NCI-H1930 (cell line): ENCODE results near the gene ASB18.

Experiments used
- DNase-seq, 2 experiments: peaks; one replicate each; lab custom pipeline; 2025; lab: John Stamatoyannopoulos, UW

ASB18 gene

DNA sequence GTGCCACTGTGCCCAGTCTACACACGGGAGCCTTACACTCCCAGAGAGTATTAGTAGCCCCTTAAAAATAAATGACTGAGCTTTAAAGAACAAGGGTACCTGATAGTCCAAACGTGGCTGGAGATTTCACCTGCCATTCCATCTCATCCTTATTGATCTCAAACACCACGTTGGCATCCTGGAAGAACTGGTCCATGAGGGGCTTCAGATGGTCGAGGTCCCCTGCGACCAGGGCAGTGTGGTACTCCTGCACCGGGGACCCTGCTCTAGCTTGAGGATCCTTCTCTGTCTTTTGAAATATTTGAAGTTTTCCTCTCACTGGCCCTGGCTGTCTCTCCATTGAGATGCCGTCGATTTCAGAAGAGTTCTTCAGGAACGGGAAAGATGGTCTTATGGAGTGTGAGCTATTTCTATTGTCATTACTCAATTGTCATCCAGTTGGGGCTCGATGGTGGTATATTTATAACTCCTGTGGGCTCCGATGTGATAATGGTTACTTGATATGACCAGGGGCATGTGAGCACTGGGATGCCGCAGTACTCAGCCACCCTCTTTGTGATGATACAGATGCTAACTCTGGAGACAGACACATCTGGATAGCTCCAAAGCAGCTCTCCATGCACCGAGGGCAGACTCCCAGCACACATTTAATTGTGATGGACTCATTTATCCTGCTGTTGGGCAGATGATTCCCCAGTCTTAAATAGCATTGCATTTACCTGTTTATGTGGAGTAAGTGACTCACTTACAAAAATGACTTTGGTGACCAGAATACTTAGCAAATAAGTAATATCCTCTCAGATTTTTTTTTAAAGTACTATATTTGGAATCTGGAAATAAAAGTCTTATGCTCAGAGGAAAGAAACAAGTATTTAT is 22.8 kb downstream of the ASB18 start:
- no peak for DNase-seq

DNA sequence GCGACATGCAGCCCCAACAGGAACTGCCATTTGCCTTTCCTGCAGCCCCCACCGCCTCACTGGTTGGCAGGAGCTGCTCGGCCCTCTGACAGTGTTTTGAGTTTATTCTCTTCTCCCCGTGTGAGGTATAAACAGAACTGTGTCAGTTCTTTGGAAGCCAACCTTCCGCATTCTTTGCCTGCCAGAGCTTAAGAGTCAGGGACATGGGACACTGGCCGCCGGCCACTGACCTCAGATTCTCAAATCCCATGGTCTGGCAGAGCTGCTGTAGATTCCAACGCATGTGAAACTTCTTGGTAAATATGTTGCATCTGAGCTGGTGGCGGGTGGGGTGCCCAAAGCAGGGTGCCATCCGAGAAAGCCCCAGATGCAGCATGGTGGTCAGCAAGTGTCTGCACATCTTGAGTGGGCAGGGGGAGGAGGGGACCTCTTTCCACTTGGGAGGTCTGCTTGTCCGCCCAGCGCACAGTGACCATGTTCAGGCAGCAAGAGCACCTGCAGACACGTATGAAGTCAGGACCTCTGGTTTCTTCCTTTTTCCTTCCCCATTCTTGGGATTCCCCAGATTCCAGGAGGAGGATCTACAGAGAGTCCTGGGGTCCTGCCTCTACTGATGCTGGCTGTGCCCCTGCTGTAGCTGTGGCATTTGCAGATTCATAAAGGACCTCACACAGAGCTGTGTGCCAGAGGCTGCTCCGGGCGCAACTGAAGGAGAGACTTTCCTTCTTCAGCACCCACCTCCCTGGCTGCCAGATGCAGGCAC is 23.8 kb downstream of the ASB18 start:
- no peak for DNase-seq

DNA sequence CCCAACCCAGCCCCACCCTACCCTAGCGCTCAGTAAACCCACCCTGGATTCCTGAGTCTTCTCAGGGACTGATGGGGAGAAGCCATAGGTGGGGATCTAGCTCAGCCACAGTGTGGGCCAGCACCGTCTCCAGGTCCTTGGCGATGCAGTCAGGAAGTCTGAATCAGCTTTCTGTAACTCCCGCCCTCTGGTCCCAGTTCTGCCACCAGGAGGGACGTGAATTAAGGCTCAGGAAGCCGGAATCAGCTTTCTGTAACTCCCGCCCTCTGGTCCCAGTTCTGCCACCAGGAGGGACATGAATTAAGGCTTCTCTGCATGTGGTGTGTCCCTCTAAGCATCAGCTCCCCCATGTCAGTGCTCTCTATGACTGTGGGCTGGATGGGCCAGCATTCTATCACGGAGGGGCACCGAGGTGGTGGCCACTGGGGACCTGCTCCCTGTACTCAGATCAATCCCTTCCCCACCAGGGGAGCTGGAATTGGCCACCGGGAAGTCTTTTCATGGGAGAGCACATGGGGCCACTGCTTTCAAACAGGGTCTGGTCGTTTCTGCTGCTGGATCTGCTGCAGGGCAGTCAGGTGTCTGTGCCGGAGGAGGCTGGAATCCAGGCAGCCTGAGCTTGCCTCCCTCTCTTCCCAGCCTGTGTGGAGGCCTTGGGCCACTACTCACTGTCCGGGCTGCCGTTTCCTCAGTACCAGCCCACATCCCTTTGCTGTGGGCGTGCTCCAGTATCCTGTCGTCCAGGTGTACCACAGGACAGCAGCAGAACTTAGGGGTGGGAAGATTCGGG is 24.7 kb downstream of the ASB18 start:
- no peak for DNase-seq

DNA sequence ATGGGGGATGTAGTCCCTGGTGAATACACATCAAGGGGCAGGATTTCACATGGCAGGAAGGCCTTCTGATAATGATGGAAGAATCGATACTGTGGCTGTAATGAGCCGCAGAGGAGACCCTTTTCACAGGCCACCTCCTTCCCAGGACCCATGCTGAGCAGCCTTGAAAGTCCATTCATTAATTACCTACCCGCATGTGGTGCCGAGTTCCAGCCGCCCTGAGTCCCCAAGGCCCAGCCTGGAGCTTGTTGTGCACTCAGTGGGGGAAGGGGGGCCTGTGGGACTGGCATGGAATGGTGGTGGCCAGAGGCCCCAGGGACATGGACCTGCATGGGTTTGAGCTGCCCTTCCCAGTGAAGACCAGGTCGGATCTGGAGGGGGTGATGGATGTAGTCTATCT is 25.5 kb downstream of the ASB18 start:
- DNase-seq, result no peak

DNA sequence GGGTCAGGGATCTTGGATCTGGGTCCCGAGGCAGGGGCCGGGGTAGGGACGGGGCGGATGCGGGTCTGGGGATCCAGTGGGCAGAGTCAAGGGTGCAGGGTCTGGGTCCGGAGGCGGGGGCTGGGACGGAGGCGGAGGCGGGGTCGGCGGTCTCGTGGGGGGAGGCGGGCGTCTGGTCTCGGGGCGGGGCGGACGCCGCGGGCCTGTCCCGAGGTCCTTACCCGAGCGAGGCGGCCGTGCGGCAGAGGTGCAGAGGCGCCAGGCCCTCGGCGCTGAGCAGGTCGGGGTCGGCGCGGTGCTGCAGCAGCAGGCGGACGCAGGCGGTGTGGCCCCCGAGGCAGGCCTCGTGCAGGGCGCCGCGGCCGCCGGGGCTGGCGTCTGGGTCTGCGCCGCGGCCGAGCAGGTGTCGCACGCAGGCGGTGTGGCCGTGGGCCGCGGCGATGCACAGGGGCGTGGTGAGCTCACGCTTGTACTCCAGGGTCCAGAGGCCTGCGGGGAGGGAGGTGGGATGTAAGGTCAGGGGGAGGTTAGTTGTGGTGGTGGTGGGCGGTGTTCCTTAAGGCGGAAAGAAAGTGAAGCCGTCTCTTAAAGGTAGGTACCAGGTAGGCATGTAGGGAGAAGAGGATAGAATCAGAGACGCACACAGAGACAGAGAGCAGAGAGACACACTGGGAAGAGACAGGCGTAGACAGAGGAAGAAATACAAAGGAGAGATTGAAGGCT is 26.6 kb downstream of the ASB18 start:
- no peak for DNase-seq

DNA sequence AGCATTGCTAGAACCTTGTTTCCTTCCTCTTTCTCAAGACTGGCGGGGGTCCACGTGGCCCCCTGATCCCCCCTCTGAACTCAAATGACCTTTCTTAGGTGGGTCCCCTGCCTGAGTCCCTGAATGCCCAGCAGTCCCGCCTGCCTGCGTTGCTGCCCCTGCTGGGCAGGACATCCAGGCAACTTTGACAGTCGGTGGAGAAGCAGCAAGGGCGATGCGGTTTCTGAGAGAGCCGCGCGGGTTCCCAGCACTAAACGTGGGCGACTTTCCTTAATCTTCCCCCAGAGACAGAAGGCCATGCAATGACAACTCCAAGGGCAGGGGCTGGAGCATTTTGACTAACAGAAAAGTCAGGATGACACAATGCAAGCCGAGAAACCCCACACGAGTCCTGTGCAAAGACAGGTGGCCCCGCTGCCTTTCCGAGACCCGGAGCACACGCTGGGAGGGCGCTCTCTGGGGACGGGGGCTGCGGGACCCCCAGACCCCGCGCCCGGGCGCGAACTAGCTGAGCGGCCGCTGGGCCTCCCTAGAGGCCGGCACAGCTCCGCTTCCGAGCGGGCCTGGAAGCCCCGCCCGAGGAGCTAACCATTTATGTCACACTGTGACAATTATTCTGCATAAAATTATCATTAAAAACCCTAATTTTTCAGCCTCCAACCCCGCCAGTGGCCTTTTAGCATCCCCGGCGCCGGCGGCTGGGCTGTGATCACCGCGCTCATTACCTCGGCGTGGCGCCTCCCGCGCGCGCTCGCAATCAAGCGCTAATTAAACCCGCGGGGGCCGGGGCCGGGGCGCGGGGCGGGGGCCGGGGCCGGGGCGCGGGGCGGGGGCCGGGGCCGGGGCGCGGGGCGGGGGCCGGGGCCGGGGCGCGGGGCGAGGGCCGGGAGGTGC is 27.4 kb downstream of the ASB18 start:
- no peak for DNase-seq

DNA sequence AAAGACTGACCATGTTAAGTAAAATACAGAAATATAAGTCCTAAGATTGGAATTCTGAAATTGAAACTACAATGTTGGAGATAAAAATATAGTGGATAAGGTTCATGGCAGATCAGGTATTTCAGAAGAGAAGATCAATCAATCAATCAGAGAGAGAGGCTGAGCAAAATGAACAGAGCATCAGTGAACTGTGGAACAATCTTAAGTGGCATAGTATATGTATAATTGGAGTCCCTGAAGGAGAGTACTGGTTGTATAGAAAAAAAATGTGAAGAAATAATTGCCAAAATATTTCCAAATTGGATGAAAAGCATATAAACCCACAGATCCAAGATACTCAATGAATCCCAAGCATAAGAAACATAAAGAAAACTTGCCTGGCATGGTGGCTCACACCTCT is 35.0 kb downstream of the ASB18 start:
- DNase-seq, result no peak

DNA sequence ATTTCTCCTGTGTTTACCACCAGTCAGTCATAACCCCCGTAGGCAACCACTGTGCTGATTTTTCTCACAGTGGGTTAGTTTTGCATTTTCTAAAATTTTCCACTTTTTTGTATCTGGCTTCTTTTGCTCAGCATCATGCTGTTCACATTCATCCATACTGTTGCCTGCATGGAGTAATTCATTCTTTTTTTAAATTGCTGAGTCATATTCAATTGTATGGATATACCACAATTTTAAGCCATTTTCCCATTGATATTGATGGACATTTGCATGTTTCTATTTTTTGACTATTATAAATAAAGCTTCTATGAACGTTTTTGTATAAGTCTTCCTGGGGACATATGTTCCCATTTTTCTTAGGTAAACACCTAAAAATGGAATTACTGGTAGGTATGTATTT is 40.5 kb downstream of the ASB18 start:
- no peak for DNase-seq

DNA sequence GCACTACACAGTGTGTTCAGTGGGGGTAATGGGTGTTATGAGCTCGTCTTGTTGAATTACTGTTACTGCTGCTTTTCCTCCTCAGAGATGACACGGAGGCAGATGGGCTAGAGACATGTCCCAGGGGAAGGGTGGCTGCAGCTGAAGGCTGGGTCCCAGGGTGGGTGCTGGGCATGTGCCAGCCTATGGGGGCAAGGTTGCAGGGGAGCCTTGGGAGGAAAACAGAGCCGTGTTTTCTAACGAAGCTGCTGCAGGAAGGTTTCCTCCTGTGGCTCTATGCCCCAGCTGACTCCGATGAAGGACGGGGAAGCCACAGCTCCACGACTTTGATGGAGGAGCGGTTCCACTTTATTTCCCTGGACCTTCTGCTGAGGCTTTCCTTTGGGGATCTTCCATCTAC is 42.4 kb downstream of the ASB18 start:
- DNase-seq, result no peak

DNA sequence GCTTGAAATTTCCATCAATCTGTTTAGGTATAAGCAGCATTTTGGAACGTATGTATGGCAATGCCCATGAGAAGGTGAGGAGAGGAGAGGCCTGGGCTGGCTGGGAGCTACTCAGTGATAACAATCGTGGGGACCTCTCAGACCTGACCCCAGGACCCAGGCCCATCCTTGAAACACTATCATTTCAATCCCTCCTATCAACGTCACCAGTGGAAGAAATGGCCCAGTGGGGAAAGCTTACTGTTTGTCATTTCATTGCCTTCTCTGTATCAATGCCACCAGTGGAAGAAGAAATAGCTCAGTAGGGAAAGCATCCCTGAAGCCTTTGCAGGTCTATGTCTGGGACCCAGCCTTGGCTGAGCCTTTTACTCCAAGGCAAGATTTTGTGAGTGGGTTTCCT is 44.8 kb downstream of the ASB18 start:
- no peak for DNase-seq

DNA sequence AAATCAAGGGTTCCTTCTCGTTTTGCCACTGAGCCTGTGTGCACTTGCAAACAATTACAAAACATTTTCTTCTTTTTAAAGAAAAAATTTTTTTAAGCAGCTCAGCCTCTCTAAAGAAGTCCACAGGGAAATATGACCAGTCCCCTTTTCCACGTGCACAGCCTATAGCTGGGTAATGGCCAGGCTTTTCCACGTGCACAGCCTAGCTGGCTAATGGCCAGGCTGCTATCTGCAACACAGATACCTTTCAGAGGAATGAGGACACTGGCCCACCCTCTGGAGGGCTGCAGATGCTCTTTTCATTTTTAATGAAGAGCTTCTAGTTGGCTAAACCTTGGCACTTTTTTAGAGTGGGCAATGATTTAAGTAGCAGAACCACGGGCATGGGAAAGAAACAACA is 46.3 kb downstream of the ASB18 start:
- DNase-seq, result no peak

DNA sequence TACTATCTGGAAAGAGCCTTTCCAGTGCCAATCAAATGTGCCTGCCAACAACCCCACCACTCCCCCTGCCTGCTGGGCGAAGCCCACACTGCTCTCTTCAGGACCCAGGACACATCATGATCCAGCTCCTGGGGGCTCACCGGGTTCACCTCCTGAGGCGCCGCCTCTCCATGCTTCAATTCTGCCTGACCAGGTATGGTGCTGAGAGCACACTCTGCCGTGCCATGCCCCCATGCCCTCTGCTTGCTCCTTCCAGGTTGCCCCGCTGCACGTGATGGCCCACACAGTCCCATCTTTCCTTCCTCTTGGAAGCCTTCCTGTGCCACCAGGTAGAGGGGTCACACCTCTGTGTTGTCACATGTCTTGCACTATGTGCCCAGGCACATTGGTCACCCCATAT is 47.5 kb downstream of the ASB18 start:
- no peak for DNase-seq

DNA sequence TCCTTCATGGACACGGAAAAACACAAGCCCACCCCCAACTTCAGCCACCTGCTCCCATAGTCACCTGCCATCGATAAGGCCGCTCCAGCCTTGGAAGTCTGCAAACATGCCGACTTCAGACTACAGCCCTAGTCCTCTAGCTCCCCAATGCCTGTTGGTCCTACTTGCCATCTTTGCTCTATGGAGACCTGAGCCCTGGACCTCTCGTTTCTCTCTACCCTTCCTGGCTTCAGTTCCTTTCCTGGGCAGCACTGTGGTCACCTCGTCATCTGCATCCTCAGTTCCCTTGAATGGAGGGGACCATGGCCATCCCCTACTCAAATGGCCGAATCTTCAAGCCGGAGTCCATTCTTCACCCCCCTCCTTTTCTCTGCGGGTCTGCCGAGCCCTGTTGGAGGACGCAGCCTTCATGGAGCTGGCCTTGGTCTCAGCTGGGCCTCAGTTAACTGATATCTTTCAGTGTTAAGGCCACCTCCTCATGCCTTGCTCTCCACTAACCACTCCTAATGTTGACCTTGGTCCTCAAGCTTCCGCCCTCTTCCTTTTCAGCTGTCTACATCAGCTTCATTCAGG is 48.4 kb downstream of the ASB18 start:
- DNase-seq, result no peak

DNA sequence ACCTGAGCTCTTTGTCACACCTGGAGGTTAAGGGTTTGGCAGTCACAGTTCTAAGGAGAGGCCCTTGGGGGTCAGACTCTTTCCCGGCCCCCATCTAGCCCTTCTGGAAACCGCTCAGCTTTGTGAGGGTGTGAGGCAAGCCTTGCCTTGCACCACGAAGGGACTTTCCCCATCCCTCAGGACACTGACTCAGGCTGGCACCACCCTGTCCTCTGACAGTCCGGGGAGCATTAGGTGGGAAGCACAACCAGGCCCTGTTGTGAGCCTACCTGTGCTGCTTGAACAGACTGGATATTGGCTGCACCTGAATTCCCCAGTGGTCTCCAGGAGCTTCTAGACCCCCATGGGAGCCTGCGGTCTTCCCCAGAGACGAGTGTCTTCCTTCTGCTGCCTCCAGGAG is 49.0 kb downstream of the ASB18 start:
- DNase-seq, result no peak

DNA sequence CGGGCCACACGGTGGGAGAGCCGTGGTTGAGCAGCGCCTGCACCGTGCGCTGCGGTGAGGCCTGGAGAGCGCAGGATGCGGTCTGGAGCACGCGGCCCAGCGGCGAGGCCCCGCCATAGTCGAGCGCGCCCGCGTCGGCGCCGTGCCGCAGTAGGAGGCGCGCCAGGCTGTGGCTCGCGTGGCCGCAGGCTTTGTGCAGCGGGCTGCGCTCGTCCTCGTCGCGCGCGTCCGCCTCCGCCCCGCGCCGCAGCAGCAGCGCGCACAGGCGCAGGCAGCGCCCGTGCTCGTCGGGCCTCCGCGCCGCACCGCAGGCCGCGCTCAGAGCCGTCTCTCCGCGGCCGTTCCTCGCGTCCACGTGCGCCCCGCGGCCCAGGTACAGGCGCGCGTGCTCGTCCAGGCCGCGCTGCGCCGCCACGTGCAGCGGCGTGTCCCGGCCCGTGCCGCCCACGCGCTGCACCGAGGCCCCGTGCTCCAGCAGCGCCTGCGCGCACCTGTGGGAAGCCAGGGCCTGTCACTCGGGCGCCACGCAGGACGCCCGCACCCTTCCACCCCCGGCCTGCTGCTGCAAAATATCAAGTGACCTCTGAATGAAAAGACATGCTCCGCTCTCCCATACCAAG is 49.7 kb downstream of the ASB18 start:
- DNase-seq, result no peak

DNA sequence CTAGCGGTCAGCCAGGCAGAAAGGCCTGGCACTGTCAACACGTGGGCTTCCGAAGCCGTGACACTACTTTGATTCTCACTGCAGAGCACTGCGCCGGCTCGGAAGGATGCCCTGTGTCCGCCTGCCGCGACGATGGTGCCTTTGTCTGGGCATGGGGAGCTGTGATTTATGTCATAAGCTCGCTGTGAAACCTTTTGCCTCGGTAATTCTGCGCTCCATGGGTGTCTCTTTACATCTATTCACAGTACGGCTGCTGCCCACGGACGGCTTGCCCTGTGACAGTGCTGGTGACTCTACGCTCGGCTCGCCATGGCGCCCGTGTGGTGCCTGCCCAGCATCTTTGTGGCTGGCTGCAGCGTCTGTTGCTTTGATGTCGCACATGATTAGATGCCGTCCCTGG is 52.9 kb downstream of the ASB18 start:
- DNase-seq, result no peak

DNA sequence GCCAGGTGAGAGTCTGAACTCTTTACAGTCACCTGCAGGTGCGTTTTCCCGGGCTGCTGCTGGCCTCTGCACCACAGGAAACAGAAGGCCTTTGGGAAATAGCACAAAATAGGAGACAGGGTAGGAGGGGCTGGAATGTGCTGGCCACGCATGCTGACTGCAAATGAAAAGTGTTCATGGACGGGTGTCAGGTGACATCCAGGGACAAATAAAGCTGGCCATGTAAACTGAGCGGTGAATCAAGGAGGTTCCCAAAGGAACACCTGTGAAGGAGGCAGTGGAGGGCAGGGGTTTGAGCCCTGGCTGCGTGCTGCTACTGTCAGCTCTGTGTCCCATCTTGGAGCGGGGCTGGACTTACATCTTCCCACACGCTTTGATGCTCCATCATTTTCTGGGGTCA is 53.7 kb downstream of the ASB18 start:
- no peak for DNase-seq

DNA sequence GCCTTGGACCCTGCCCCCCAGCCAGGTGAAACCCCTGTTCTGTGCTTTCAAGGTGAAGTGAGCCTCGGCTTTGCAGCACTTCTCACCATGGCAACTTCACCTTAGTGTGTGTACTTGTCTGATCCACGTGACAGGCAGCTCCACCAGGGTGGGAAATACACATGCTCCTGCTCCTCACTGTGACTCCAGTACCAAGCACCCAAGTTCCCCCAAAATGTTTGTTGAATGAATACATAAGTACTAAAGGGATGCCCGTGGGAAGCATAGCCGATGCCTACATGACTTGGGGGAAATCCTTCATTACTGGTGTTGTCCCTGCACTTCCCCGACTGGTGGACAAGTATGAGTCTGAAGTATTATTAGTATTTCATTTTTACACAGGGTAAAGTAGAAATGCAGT is 54.2 kb downstream of the ASB18 start:
- DNase-seq, result no peak

DNA sequence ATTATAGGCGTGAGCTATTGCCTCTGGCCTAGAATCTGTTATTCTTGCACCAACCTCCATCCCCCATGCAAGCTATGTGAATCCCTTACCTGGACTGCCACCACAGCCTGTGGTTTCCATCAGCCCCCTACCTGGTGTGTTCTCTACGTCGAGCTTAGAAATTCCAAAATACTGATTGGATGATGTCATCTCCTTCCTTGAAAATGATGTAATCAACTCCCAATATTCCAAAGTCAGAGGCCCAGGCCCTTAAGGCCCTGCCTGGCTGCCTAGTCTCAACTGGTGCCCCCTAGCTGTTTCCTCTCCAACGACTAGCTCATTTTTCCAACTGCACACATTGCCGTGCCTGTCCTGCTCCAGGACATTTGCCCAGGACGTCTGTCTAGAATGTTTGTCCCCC is 54.7 kb downstream of the ASB18 start:
- DNase-seq, result no peak
